ENCODE results near the gene CNTNAP5.

The CNTNAP5 gene

GRCh38 chr2:124713969-124714368 is 688.9 kb downstream of the CNTNAP5 start:
- no peak for DNase-seq

GRCh38 chr2:124725187-124725586 is 700.1 kb downstream of the CNTNAP5 start:
- no peak for DNase-seq

- DNase-seq = no peak
These were observed 715.5 kb downstream of the CNTNAP5 start for GRCh38 chr2:124740636-124741035.

- DNase-seq = no peak
These were observed 728.8 kb downstream of the CNTNAP5 start for GRCh38 chr2:124753842-124754241.

GRCh38 chr2:124755386-124755785 is 730.3 kb downstream of the CNTNAP5 start:
- no peak for DNase-seq

GRCh38 chr2:124756048-124756447 is 731.0 kb downstream of the CNTNAP5 start:
- no peak for DNase-seq

- DNase-seq = no peak
These were observed 737.3 kb downstream of the CNTNAP5 start for GRCh38 chr2:124762388-124762787.

GRCh38 chr2:124763611-124764010 is 738.5 kb downstream of the CNTNAP5 start:
- no peak for DNase-seq

GRCh38 chr2:124774781-124775180 is 749.7 kb downstream of the CNTNAP5 start:
- no peak for DNase-seq

- DNase-seq = no peak
These were observed 751.2 kb downstream of the CNTNAP5 start for GRCh38 chr2:124776332-124776731.

- no peak for DNase-seq
These were observed 753.0 kb downstream of the CNTNAP5 start for GRCh38 chr2:124778076-124778475.

- no peak for DNase-seq
These were observed 771.6 kb downstream of the CNTNAP5 start for GRCh38 chr2:124796647-124797046.

- no peak for DNase-seq
These were observed 772.0 kb downstream of the CNTNAP5 start for GRCh38 chr2:124797049-124797448.

GRCh38 chr2:124798551-124798950 is 773.5 kb downstream of the CNTNAP5 start:
- DNase-seq = no peak

GRCh38 chr2:124804014-124804940 is 779.2 kb downstream of the CNTNAP5 start:
- no peak for DNase-seq

- no peak for DNase-seq
These were observed 780.0 kb downstream of the CNTNAP5 start for GRCh38 chr2:124805060-124805459.

GRCh38 chr2:124810132-124810531 is 785.0 kb downstream of the CNTNAP5 start:
- DNase-seq = no peak

- DNase-seq = no peak
These were observed 790.1 kb downstream of the CNTNAP5 start for GRCh38 chr2:124814968-124815745.

GRCh38 chr2:124816007-124816406 is 790.9 kb downstream of the CNTNAP5 start:
- no peak for DNase-seq

GRCh38 chr2:124822516-124822915 is 797.4 kb downstream of the CNTNAP5 start:
- no peak for DNase-seq

- no peak for DNase-seq
These were observed 799.4 kb downstream of the CNTNAP5 start for GRCh38 chr2:124824441-124824840.

GRCh38 chr2:124832521-124832920 is 807.4 kb downstream of the CNTNAP5 start:
- DNase-seq = no peak

GRCh38 chr2:124834331-124834730 is 809.2 kb downstream of the CNTNAP5 start:
- no peak for DNase-seq

- no peak for DNase-seq
These were observed 810.2 kb downstream of the CNTNAP5 start for GRCh38 chr2:124835331-124835730.

Data from GOT3 (cell line).